ENCODE results near the gene ATP2B2.

- no peak for TF ChIP-seq ZBTB33 (IDR thresholded peaks at IDR 0.05; ENCODE audit: extremely low read depth, insufficient replicate concordance, low read length)
- TF ChIP-seq ELF1 (IDR thresholded peaks at IDR 0.05; ENCODE audit: borderline replicate concordance, low read depth), result no peak
- TF ChIP-seq EZH2 (IDR thresholded peaks at IDR 0.05), result no peak
- no peak for TF ChIP-seq EGR1 (IDR thresholded peaks at IDR 0.05; ENCODE audit: low read depth)
- no peak for TF ChIP-seq CBX3 (IDR thresholded peaks at IDR 0.05; ENCODE audit: low read depth)
- TF ChIP-seq POLR2A (IDR thresholded peaks at IDR 0.05; ENCODE audit: borderline replicate concordance, extremely low read depth, insufficient read depth, insufficient read length), result no peak
- no peak for TF ChIP-seq CTCF (IDR thresholded peaks at IDR 0.05 in 2 of 3, conservative IDR thresholded peaks at IDR 0.05 in 1 of 3; ENCODE audit: borderline replicate concordance in 1 of 3, insufficient read depth in 1 of 3, low read depth in 2 of 3, low read length in 2 of 3)
- TF ChIP-seq SIN3A (IDR thresholded peaks at IDR 0.05; ENCODE audit: low read depth), result no peak
- no peak for TF ChIP-seq POLR2AphosphoS5 (IDR thresholded peaks at IDR 0.05; ENCODE audit: low read depth, low read length)
These were observed 6.6 kb upstream of the ATP2B2 start for GRCh38 chr3:10511809-10512494.

Measured in HCT116 (cell line).